Mesothelial cell of epicardium (in vitro differentiated cells): Measurements from ENCODE around the gene MIS18BP1. TPM values are rescaled to one million over a fixed set of nuclear protein-coding genes. Genes with fewer than 3 reads are reported as not detected.

Source experiments
- DNase-seq, 2 experiments: peaks; one replicate each; pipeline ENCODE4 v3.0.0; 2021; ENCODE audit warnings: low spot score in 2 of 2; ENCODE audit not compliant: unreplicated experiment in 2 of 2
- H3K27ac Mint-ChIP-seq: 2 replicates; pipeline ENCODE4 v1.8.0; 2021; ENCODE audit warnings: mixed read lengths
- H3K27me3 Mint-ChIP-seq: 2 replicates; pipeline ENCODE4 v1.8.0; 2021; ENCODE audit warnings: low read depth, mixed read lengths
- H3K36me3 Mint-ChIP-seq: 2 replicates; pipeline ENCODE4 v1.8.0; 2021; ENCODE audit warnings: mixed read lengths
- H3K4me1 Mint-ChIP-seq: 2 replicates; pipeline ENCODE4 v1.8.0; 2021; ENCODE audit warnings: mixed read lengths
- H3K4me3 Mint-ChIP-seq: 2 replicates; pipeline ENCODE4 v1.8.0; 2021; ENCODE audit warnings: mild to moderate bottlenecking, moderate library complexity, mixed read lengths
- H3K9me3 Mint-ChIP-seq: 2 replicates; pipeline ENCODE4 v1.8.0; 2021; ENCODE audit warnings: mixed read lengths
- total RNA-seq: library from RNA; stranded (reverse); gene quantifications from 3 replicates; pipeline ENCODE4 v1.2.1, GENCODE V29; 2021
- TF ChIP-seq, protein P1 (sequence below): fragments of 200-600 bp; sonication (generic); IDR thresholded peaks from one replicate; pipeline ENCODE4 v1.5.0; 2021; ENCODE audit warnings: antibody characterized with exemption; ENCODE audit not compliant: unreplicated experiment

The MIS18BP1 gene
- total RNA-seq, 1 donor from 2014 or later: 42.0 TPM

DNA sequence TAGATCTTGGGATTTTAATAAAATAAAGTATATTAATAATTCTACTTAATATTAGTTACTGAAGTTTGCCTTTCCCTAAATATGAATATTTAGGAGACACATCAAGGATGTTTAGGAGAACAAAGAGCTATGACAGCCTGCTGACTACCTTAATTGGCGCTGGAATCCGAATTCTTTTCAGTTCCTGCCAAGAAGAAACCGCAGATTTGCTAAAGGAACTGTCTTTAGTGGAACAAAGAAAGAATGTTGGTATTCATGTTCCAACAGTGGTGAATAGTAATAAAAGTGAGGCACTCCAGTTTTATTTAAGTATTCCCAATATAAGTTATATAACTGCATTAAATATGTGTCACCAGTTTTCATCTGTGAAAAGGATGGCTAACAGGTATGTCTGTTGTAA, 54.5 kb downstream of the MIS18BP1 start:
- Mint-ChIP-seq H3K27me3 (no peaks in the 10 kb centered on the region), H3K36me3 (peaks cover 3% of the 10 kb centered on the region), H3K9me3 (no peaks in the 10 kb centered on the region), H3K27ac (no peak overlapping the region), H3K4me1 (peaks cover 8% of the 10 kb centered on the region), H3K4me3 (no peak overlapping the region)
- no peak for DNase-seq
- TF ChIP-seq, protein P1, sequence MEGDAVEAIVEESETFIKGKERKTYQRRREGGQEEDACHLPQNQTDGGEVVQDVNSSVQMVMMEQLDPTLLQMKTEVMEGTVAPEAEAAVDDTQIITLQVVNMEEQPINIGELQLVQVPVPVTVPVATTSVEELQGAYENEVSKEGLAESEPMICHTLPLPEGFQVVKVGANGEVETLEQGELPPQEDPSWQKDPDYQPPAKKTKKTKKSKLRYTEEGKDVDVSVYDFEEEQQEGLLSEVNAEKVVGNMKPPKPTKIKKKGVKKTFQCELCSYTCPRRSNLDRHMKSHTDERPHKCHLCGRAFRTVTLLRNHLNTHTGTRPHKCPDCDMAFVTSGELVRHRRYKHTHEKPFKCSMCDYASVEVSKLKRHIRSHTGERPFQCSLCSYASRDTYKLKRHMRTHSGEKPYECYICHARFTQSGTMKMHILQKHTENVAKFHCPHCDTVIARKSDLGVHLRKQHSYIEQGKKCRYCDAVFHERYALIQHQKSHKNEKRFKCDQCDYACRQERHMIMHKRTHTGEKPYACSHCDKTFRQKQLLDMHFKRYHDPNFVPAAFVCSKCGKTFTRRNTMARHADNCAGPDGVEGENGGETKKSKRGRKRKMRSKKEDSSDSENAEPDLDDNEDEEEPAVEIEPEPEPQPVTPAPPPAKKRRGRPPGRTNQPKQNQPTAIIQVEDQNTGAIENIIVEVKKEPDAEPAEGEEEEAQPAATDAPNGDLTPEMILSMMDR: no peak

DNA sequence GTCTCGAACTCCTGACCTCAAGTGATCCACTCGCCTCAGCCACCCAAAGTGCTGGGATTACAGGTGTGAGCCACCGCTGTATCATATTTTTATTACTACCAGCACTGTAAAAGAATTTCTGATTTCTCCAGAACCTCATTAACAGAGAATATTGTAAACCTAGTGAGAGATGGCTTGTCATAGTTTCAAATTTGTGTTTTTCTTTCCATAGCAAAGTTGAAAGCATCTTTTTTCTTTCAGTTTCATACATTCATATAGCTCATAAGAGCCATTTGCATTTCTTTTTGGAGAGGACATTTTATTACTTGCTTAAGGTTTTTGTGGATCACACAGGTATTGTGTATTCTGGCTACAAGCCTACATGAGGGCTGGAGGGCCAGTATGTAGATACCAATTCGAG, 58.0 kb downstream of the MIS18BP1 start:
- no peak for DNase-seq
- Mint-ChIP-seq H3K4me1 (peaks cover 8% of the 10 kb centered on the region), H3K4me3 (no peak overlapping the region), H3K36me3 (peaks cover 5% of the 10 kb centered on the region), H3K27me3 (no peaks in the 10 kb centered on the region), H3K9me3 (no peaks in the 10 kb centered on the region), H3K27ac (no peak overlapping the region)
- TF ChIP-seq, protein P1: no peak

DNA sequence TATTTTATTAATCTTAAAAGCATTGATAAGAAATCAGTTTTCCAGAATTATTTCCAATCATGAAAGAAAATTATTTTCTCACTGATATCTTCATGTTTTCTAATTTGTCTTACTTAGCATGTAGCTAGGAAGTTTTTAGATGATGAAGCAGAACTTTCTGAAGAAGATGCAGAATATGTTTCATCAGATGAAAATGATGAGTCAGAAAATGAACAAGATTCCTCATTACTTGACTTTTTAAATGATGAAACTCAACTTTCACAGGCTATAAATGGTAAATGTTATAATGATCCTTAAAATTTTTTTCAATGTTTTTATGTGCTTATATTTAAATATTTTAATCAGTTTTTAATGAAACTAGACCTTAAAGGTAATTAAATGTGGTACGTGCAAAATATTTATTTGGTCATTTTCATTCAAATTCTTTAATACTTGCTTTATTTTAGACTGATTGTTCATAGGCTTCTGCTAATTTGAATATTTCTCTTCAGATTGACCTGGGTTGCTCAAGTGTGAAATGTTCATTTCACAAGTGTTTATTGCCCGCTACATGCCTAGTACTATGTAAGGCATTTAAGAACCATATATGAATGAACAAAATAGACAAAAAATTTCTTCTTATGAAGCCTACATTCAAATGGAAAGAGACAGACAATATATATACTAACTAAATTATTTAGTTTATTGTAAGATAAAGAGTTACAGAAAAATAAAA, 67.7 kb downstream of the MIS18BP1 start:
- no peak for DNase-seq
- H3K9me3 Mint-ChIP-seq: no peaks in the 10 kb centered on the region
- H3K4me1 Mint-ChIP-seq: no peaks in the 10 kb centered on the region
- H3K4me3 Mint-ChIP-seq: no peak overlapping the region
- no peaks in the 10 kb centered on the region for H3K27me3 Mint-ChIP-seq
- H3K36me3 Mint-ChIP-seq: peaks cover 7% of the 10 kb centered on the region
- H3K27ac Mint-ChIP-seq: no peak overlapping the region
- TF ChIP-seq, protein P1: no peak

DNA sequence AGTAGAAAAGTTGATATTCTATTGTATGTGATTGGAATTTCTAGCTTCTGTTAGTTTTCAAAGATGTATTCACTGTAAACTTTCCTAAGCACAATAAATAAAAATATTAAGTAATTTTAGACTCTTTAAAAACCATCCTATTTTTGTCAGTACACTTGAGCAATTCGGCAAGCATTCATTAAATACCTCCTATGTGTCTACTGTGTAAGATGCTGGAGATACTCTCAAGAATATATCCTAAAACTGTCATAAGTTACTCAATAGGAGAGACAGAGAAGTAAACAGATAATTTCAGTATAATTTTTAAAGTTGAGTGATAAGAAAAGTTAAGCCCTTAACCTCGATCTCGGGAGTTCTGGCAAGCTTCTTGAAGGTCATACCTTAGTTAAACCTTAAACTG, 71.2 kb downstream of the MIS18BP1 start:
- Mint-ChIP-seq H3K4me3 (no peak overlapping the region), H3K9me3 (no peaks in the 10 kb centered on the region), H3K4me1 (peaks cover 1% of the 10 kb centered on the region), H3K27ac (no peak overlapping the region), H3K36me3 (peaks cover 4% of the 10 kb centered on the region), H3K27me3 (no peaks in the 10 kb centered on the region)
- TF ChIP-seq, protein P1: no peak
- no peak for DNase-seq

DNA sequence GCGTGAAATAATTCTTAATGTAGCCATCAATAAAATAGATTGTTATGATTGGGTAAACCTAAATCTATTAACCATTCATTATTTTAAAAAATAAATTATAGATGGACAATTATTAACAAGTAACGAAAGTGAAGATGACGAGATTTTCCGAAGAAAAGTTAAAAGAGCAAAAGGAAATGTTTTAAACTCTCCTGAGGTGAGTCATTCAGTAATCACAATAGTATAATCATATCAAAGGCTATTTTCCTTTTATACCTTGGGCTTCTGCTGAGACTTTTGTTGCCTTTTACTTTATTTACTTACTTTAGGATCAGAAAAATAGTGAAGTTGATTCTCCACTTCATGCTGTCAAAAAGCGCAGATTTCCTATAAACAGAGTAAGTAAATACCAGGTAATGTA, 71.7 kb downstream of the MIS18BP1 start:
- Mint-ChIP-seq H3K27me3 (no peaks in the 10 kb centered on the region), H3K4me1 (peaks cover 1% of the 10 kb centered on the region), H3K9me3 (no peaks in the 10 kb centered on the region), H3K36me3 (peaks cover 1% of the 10 kb centered on the region), H3K4me3 (no peak overlapping the region), H3K27ac (no peak overlapping the region)
- no peak for DNase-seq
- TF ChIP-seq, protein P1: no peak
